H1 (cell line): ENCODE data around the gene GP1BB. TPM values are rescaled to one million over a fixed set of nuclear protein-coding genes. Genes with fewer than 3 reads are reported as not detected.

ENCODE experiments used
- CTBP2 ChIP-seq: IDR thresholded peaks from 2 replicates; pipeline ENCODE4 v1.7.0; 2011; ENCODE audit warnings: borderline replicate concordance, mild to moderate bottlenecking, moderate library complexity, mixed read lengths, low read length; ENCODE audit not compliant: insufficient read depth, insufficient read length
- SP1 ChIP-seq: IDR thresholded peaks from 2 replicates; pipeline ENCODE4 v1.6.1; 2011; ENCODE audit warnings: low read depth, low read length
- SRF ChIP-seq: IDR thresholded peaks from 2 replicates; pipeline ENCODE4 v1.6.1; 2011; ENCODE audit warnings: mild to moderate bottlenecking, low read depth, low read length, moderate library complexity
- polyA plus RNA-seq, 7 experiments: library from polyadenylated mRNA; depleted of rRNA in 3 of 7; stranded (reverse) in 5 of 7; unstranded in 2 of 7; fragments of >200 nt in 5 of 7; fragments of 200-250 nt in 2 of 7; gene quantifications; 1 replicate in 5 of 7; 2 replicates in 1 of 7; 4 replicates in 1 of 7; pipeline versions ENCODE4 v1.2.1 to v1.2.3, GENCODE V29; 2011 to 2013; ENCODE audit warnings: missing spikeins in 2 of 7, mixed read lengths in 2 of 7
- total RNA-seq: library from RNA; stranded (reverse); fragmentation: NEBNext Ultra II Directional; extraction: Animal tissue kit (Norgen Biotek cat#: 25700); gene quantifications from 2 replicates; pipeline ENCODE4 v1.2.1, GENCODE V29; 2021

GP1BB gene
- total and polyA plus RNA-seq, 2 of the 8 experiments (the other 6 are each of a cell fraction or from before 2014, with no cell fraction given): 0.36 TPM; not detected in 1

DNA sequence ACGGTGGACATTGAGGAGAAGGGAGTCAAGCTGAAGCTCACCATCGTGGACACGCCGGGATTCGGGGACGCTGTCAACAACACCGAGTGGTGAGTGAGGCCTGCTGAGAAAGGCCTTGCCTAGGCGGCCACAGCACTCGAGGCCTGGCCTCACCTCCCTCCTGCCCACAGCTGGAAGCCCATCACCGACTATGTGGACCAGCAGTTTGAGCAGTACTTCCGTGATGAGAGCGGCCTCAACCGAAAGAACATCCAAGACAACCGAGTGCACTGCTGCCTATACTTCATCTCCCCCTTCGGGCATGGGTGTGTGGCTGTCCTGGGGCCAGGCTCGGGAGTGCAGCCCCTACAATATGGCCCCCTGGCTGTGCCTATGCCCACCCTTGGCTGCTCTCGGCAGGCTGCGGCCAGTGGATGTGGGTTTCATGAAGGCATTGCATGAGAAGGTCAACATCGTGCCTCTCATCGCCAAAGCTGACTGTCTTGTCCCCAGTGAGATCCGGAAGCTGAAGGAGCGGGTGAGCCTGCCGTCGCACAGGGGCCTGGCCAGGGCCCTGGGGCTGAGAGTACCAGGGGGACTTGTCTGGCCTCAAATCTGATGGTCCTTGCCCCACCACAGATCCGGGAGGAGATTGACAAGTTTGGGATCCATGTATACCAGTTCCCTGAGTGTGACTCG, 3.0 kb upstream of the GP1BB start (continued):
- TF ChIP-seq CTBP2: no peak
- no peak for TF ChIP-seq SRF
- TF ChIP-seq SP1: no peak
